ENCODE results near the gene ZNF821.
"Not testable (repeated sequence)": the region's sequence is repeated elsewhere in the genome, so short reads cannot be mapped to it uniquely, and the experiment has no call there.

The ZNF821 gene

GRCh38 chr16:71855937-71856662 is 27.9 kb downstream of the ZNF821 start:
- no peak for DNase-seq

DNA sequence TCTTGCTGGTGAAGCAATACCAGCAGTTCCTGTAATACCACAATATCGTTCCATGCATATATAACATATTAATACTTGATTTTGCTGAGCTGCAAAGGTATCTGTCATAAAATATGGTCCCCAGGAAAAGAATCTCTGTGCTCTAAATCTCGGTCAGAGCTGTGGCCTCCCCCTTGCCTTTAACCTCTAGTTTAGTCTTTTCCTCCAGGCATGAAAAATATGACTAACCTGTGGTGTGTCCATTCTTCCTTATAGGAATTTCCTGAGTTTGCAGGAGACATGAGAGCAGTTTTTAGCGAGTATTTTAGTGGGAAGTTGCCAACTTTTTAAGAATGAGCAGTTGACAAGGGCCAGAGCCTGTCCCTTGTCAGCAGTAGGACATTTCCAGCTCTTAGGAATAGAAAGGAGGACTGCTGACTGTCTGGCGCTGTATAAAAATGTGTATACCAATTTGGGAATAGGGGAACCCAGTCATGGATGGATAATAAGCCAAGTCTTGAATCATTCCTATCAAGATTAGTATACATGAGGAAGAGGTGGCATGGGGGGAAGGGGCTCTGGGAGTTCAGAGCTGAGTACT is 29.5 kb downstream of the ZNF821 start:
- DNase-seq = no peak

DNA sequence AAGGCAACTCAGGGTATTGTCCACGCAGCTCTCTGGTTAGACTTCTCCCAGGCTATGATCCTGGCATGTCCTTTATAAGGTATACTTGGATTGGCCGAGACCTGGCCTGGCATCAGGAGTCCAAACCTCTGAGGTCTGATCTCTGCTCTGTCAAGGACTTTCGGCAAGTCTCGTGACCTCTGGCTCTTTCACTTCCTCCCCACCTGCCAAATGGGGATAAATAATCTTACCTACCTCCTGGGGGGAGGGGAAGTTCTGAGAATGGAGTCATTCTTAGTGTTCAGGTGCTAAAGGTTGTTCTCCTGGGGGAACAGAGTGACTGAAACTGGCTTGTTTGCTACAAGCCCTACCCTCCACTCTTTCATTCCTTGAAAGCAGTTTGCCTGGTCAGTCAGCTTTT is 30.6 kb downstream of the ZNF821 start:
- no peak for DNase-seq

DNA sequence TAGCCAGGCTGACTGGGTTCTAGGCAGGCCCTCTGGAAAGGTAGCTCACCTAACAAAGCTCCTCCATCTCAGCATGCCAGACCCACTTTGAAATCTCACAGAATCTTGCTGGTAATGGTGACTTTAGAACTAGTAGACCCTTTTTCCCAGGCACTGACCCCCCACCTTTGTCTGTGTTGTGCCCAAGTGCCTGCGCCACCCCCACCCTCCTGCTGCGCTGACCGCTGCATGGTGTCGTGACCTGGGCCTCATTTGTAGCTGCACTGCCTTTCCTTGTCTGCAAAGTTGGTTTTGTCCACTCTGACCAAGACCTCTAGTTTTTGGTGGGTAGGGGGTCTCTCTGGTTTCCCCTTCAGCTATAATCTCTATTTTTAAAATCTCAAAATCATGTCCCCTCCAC is 31.4 kb downstream of the ZNF821 start:
- DNase-seq = no peak

DNA sequence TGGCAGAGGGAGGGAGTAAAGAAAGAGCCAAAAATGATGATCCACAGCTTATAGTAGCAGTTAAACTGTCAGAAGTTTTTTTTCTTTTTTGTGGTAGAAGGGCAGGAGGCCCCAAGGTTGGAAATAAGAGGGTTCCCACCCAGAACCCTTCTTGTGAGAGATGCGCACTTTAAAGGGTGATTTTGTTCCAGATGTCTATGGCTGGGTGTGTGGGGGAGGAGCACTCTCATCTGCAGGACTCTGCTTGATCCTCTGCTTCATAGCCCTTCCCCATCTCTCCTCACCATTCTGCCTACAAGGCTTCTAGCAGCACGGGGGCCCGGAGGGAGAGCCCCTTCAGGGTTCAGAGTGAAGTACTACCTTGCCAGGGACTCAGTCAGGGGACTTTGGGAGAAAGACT is 31.8 kb downstream of the ZNF821 start:
- no peak for DNase-seq

DNA sequence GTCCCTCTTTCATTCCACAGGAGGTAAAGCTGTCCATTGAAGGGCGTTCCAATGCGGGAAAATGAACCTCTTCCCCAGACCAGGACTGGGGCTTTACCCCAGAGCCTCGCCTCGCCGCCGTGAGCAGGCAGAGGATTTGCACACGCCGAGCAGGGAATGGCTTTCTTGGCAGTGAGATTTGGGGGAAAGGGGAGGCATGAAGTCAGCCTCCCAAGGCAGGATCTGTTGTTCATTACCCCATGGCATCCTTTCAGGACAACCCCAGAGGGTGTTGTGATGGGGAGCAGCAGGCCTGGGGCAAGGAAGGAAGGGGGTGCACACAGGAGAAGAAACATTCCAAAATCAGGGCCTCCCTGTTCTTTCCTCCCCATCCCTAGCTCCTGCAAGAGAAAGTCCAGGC is 32.2 kb downstream of the ZNF821 start:
- no peak for DNase-seq

DNA sequence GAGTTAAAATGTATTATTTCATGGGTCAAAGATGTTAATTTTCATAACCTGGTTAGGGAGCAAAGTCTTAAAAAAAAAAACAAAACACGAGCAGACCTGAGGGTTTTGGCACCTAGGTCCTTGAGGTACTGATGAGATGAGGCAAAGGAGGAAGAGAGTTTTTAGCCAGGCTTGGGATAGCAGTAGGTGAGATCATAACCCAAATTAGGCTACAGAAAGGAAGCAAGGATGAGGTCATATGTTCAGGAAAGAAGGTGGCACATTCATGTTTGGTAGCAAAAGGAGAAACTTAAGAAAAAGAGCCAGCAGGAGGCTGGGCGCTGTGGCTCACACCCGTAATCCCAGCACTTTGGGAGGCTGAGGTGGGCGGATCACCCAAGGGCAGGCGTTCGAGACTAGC is 35.4 kb downstream of the ZNF821 start:
- no peak for DNase-seq

- no peak for DNase-seq
Measured at GRCh38 chr16:71847096-71847495, 36.9 kb downstream of the ZNF821 start.

DNA sequence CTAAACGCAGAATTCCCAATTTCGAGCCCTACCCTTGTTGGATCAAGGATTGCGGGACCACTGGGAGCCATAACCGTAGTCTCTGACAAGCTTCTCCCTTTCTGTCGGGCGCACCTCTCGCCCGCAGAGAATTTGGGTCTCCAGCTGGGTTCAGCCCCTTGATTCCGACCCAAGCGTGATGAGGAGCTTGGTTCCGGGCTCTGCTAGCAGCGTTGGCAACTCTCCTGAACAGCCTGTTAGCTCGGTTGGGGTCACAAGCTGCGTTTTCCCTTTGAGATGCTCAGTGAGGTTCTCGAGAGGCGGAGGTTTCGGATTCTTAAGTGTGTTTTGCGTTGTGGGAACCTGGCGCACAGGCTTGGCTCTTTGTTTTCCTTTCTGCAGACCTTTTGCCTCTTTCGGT is 37.6 kb downstream of the ZNF821 start:
- DNase-seq = no peak

GRCh38 chr16:71845639-71846430 is 38.1 kb downstream of the ZNF821 start, which contains the start of gene ATXN1L:
Gene ATXN1L, plus strand, starts transcription at chr16:71845976. Its CDS starts 3,765 bp downstream, at chr16:71849741.
- peak; percentile 9 for DNase-seq

GRCh38 chr16:71843572-71843971 is 40.4 kb downstream of the ZNF821 start:
- no peak for DNase-seq

- no peak for DNase-seq
Measured at GRCh38 chr16:71840052-71840451, 43.9 kb downstream of the ZNF821 start.

GRCh38 chr16:71837150-71837549 is 46.8 kb downstream of the ZNF821 start:
- no peak for DNase-seq

GRCh38 chr16:71834291-71834690 is 49.7 kb downstream of the ZNF821 start:
- DNase-seq = no peak

DNA sequence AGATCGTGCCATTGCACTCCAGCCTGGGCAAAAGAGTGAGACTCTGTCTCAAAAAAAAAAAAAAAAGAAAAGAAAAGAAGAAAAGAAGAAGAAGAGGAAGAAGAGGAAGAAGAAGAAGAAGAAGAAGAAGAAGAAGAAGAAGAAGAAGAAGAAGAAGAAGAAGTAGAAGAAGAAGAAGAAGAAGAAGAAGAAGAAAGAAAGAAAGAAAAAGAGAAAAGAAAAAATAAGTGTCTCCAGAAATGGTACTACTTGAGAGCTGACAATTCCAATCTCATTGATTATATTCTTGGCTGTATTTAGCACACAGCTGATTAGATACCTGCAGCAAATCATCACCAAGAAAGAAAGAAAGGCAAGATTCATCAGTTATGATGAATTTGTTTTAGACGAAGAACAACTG is 51.9 kb downstream of the ZNF821 start:
- DNase-seq = not testable (repeated sequence)

DNA sequence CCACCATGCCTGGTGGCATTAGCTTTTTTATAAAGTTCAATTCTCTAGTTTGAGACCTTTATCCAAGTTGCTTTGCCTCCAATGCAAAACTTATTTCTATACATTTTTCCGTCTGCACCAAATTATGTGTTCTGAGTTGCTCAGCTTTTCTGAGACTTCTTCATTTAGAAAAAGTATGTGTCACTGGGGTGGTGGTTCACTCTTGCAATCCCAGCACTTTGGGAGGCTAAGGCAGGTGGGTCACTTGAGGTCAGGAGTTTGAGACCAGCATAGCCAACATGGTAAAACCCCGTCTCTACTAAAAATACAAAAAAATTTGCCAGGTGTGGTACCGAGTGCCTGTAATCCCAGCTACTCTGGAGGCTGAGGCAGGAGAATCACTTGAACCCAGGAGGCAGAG is 52.3 kb downstream of the ZNF821 start:
- DNase-seq = not testable (repeated sequence)

- DNase-seq = no peak
Measured at GRCh38 chr16:71830359-71830758, 53.6 kb downstream of the ZNF821 start.

- no peak for DNase-seq
Measured at GRCh38 chr16:71826533-71827017, 57.4 kb downstream of the ZNF821 start.

DNA sequence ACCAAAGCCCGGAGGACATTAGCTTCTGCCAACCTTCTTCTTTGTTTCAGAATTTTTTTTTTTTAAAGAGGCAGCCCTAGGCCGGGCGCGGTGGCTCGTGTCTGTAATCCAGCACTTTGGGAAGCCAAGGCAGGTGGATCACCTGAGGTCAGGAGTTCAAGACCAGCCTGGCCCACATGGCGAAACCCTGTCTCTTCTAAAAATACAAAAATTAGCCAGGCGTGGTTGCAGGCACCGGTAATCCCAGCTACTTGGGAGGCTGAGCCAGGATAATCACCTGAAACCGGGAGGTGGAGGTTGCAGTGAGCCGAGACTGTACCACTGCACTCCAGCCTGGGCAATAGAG is 66.9 kb downstream of the ZNF821 start:
- not testable (repeated sequence) for DNase-seq

DNA sequence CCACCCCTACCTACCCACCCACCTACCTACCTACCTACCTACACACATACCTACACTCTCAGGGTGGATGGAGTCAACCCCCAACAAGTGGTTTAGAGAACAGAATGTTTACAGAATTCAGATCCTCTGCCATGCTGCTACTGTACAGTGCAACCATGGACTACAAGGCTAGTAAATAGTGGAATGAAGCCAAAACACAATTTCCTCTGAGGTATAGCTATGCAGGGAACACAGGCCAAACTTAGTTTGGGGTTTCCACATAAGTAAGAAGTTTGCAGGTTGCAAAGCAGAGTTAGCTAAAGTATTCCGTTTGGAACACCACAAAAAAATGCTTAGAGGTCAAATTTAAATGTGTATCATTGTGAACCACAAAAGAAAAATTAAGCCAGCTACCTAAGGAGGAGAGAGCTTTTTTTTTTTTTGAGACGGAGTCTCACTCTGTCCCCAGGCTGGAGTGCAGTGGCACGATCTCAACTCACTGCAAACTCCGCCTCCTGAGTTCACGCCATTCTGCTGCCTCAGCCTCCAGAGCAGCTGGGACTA is 72.7 kb downstream of the ZNF821 start:
- no peak for DNase-seq

- not testable (repeated sequence) for DNase-seq
Measured at GRCh38 chr16:71810155-71810530, 73.8 kb downstream of the ZNF821 start.

Measured in NCI-H1048 (cell line).